Ramos (cell line): ENCODE measurements around the gene CEP170B.

ENCODE experiments used
- in situ Hi-C: fragments of 300-500 bp; cut with MboI; formaldehyde crosslinking; loops from one replicate; pipeline ENCODE4 v1.14.3; 2022; ENCODE audit warnings: low sequenced_read_pairs; ENCODE audit not compliant: unreplicated experiment

Gene CEP170B

GRCh38 chr14:104888489-104889374 is 23.7 kb downstream of the CEP170B start:
- in situ Hi-C loops = no loop called here

- in situ Hi-C loops = no loop called here
These were observed 24.3 kb downstream of the CEP170B start for GRCh38 chr14:104889375-104889757.

- in situ Hi-C loops = loop anchor here (5.0 kb wide), 1 partner anchor 157 kb away; no protein-coding TSS in a partner anchor
These were observed 25.2 kb downstream of the CEP170B start for GRCh38 chr14:104890292-104890691.

GRCh38 chr14:104891121-104891551 is 26.1 kb downstream of the CEP170B start:
- in situ Hi-C loops = loop anchor here (5.0 kb wide), 1 partner anchor 156 kb away; no protein-coding TSS in a partner anchor

GRCh38 chr14:104891664-104892530 is 26.8 kb downstream of the CEP170B start:
- in situ Hi-C loops = loop anchor here (5.0 kb wide), 1 partner anchor 155 kb away; no protein-coding TSS in a partner anchor

- in situ Hi-C loops = loop anchor here (5.0 kb wide), 1 partner anchor 155 kb away; no protein-coding TSS in a partner anchor
These were observed 27.7 kb downstream of the CEP170B start for GRCh38 chr14:104892531-104893434.

- in situ Hi-C loops = loop anchor here (5.0 kb wide), 1 partner anchor 154 kb away; no protein-coding TSS in a partner anchor
These were observed 28.6 kb downstream of the CEP170B start for GRCh38 chr14:104893435-104894207.

GRCh38 chr14:104894331-104895206 is 29.5 kb downstream of the CEP170B start:
- in situ Hi-C loops = loop anchor here (5.0 kb wide), 1 partner anchor 153 kb away; no protein-coding TSS in a partner anchor

GRCh38 chr14:104895207-104895785 is 30.2 kb downstream of the CEP170B start:
- in situ Hi-C loops = no loop called here

GRCh38 chr14:104895786-104896661 is 31.0 kb downstream of the CEP170B start:
- in situ Hi-C loops = no loop called here

- in situ Hi-C loops = no loop called here
These were observed 32.5 kb downstream of the CEP170B start for GRCh38 chr14:104897330-104898194.

GRCh38 chr14:104898195-104898558 is 33.1 kb downstream of the CEP170B start:
- in situ Hi-C loops = no loop called here

- in situ Hi-C loops = no loop called here
These were observed 33.9 kb downstream of the CEP170B start for GRCh38 chr14:104898870-104899510.

GRCh38 chr14:104899781-104900180 is 34.7 kb downstream of the CEP170B start:
- in situ Hi-C loops = no loop called here
